GM21447 (cell line): Measurements from ENCODE around the gene ECD.
"Not testable (repeated sequence)": the region's sequence is repeated elsewhere in the genome, so short reads cannot be mapped to it uniquely, and the experiment has no call there.

Source experiments
- ATAC-seq: cut with Tn5 transposase; IDR thresholded peaks from one replicate; pipeline ENCODE4 v1.9.1; 2021; ENCODE audit not compliant: unreplicated experiment

Gene ECD

GRCh38 chr10:73161079-73161478 is 6.7 kb downstream of the ECD start:
- ATAC-seq: no peak

GRCh38 chr10:73159038-73159648 is 8.7 kb downstream of the ECD start:
- no peak for ATAC-seq

- no peak for ATAC-seq
These were observed 11.8 kb downstream of the ECD start for GRCh38 chr10:73156054-73156453.

GRCh38 chr10:73152009-73152408 is 15.8 kb downstream of the ECD start:
- no peak for ATAC-seq

GRCh38 chr10:73150633-73151413 is 17.0 kb downstream of the ECD start:
- ATAC-seq: not testable (repeated sequence)

GRCh38 chr10:73141603-73142002 is 26.2 kb downstream of the ECD start:
- no peak for ATAC-seq

- ATAC-seq: no peak
These were observed 28.6 kb downstream of the ECD start for GRCh38 chr10:73139251-73139650.

- ATAC-seq: no peak
These were observed 31.2 kb downstream of the ECD start for GRCh38 chr10:73136627-73137026.

- ATAC-seq: no peak
These were observed 33.1 kb downstream of the ECD start for GRCh38 chr10:73134727-73135126.

- ATAC-seq: no peak
These were observed 35.7 kb downstream of the ECD start for GRCh38 chr10:73131913-73132686.

- no peak for ATAC-seq
These were observed 36.5 kb downstream of the ECD start for GRCh38 chr10:73131301-73131700.

GRCh38 chr10:73126343-73126742 is 41.5 kb downstream of the ECD start:
- ATAC-seq: no peak

- no peak for ATAC-seq
These were observed 47.9 kb downstream of the ECD start for GRCh38 chr10:73119952-73120351.

GRCh38 chr10:73119457-73119856 is 48.4 kb downstream of the ECD start:
- ATAC-seq: no peak

- ATAC-seq: peak; percentile 87
These were observed 49.6 kb downstream of the ECD start for GRCh38 chr10:73117976-73118743.

GRCh38 chr10:73116017-73116416 is 51.8 kb downstream of the ECD start:
- no peak for ATAC-seq

- ATAC-seq: no peak
These were observed 54.3 kb downstream of the ECD start for GRCh38 chr10:73113551-73113950.

GRCh38 chr10:73112032-73112431 is 55.8 kb downstream of the ECD start:
- ATAC-seq: not testable (repeated sequence)

GRCh38 chr10:73110345-73110849 is 57.4 kb downstream of the ECD start, which contains the start of gene NUDT13:
Gene NUDT13 (plus strand): TSS chr10:73110455. CDS start chr10:73114366, 3,911 bp downstream.
- ATAC-seq: peak; percentile 66

- ATAC-seq: not testable (repeated sequence)
These were observed 58.6 kb downstream of the ECD start for GRCh38 chr10:73109248-73109652.

- ATAC-seq: no peak
These were observed 61.5 kb downstream of the ECD start for GRCh38 chr10:73106301-73106700.
